Spleen (tissue), 11 donors: ENCODE measurements around the gene EPS8L3. TPM values are rescaled to one million over a fixed set of nuclear protein-coding genes. Genes with fewer than 3 reads are reported as not detected.
"Not testable (repeated sequence)": the region's sequence is repeated elsewhere in the genome, so short reads cannot be mapped to it uniquely, and the experiment has no call there.

Experiments
- DNase-seq: peaks from one replicate; pipeline ENCODE4 v3.0.0-alpha.2; 2020
- H3K27ac ChIP-seq, 8 donors: fragments of 200-600 bp; sonication (generic) in 7 of 8; 1 replicate in 4 of 8; 2 replicates in 4 of 8; pipeline versions ENCODE4 v1.5.0 to v1.8.0; 2016 to 2021; ENCODE audit warnings: inconsistent platforms in 4 of 8, mild to moderate bottlenecking in 4 of 8, moderate library complexity in 1 of 8
- H3K27me3 ChIP-seq, 7 donors: fragments of 200-600 bp; sonication (generic) in 6 of 7; replicated peaks in 1 of 7; 1 replicate in 4 of 7; 2 replicates in 3 of 7; pipeline versions ENCODE4 v1.5.0 to v1.8.0; 2016 to 2021; ENCODE audit warnings: inconsistent platforms in 3 of 7, mild to moderate bottlenecking in 1 of 7
- H3K36me3 ChIP-seq, 6 donors: fragments of 200-600 bp; sonication (generic) in 5 of 6; 1 replicate in 4 of 6; 2 replicates in 2 of 6; pipeline versions ENCODE4 v1.5.0 to v1.8.0; 2016 to 2021; ENCODE audit warnings: inconsistent platforms in 2 of 6
- H3K4me1 ChIP-seq, 6 donors: fragments of 200-600 bp; sonication (generic) in 5 of 6; 1 replicate in 3 of 6; 2 replicates in 3 of 6; pipeline versions ENCODE4 v1.5.0 to v1.8.0; 2016 to 2021; ENCODE audit warnings: inconsistent platforms in 3 of 6
- H3K4me3 ChIP-seq, 8 donors: fragments of 200-600 bp; sonication (generic) in 7 of 8; 1 replicate in 4 of 8; 2 replicates in 4 of 8; pipeline versions ENCODE4 v1.5.0 to v1.8.0; 2016 to 2021; ENCODE audit warnings: inconsistent platforms in 4 of 8, mild to moderate bottlenecking in 4 of 8, moderate library complexity in 2 of 8
- H3K9me3 ChIP-seq, 8 donors: fragments of 200-600 bp; sonication (generic) in 7 of 8; 1 replicate in 4 of 8; 2 replicates in 4 of 8; pipeline versions ENCODE4 v1.5.0 to v1.8.0; 2016 to 2021; ENCODE audit warnings: inconsistent platforms in 4 of 8
- POLR2A ChIP-seq, 3 donors: fragments of 450-650 bp; IDR thresholded peaks; one replicate each; pipeline ENCODE4 v1.5.1; 2017; ENCODE audit warnings: antibody characterized with exemption in 3 of 3, mild to moderate bottlenecking in 1 of 3
- POLR2AphosphoS5 ChIP-seq, 3 donors: sonication (generic); formaldehyde crosslinking; IDR thresholded peaks; one replicate each; pipeline ENCODE4 v1.5.1; 2017; ENCODE audit warnings: antibody characterized with exemption in 3 of 3
- WGBS, 5 donors: extraction: QIAGEN DNeasy Blood & Tissue Kit in 3 of 5; methylation state at CpG; one replicate each; pipeline versions ENCODE4 v1.1.5 to v1.1.7; 2013 to 2018; 5-methylcytosine and 5-hydroxymethylcytosine counted together
- intact Hi-C: fragments of 100-400 bp; cut with DNase I; formaldehyde crosslinking; loops from one replicate; pipeline ENCODE4 v1.15.0; 2023; ENCODE audit warnings: low total_unique reads
- polyA plus RNA-seq, 3 donors: library from polyadenylated mRNA; stranded (reverse); fragments of 200-250 nt; gene quantifications; one replicate each; pipeline ENCODE4 v1.2.1, GENCODE V29; 2013
- total RNA-seq, 7 donors: library from RNA; depleted of rRNA in 3 of 7; stranded (reverse); fragments of >200 nt in 3 of 7; fragmentation: NEBNext Ultra II Directional in 4 of 7; extraction: Animal tissue kit (Norgen Biotek cat#: 25700) in 4 of 7; gene quantifications; one replicate each; pipeline versions ENCODE4 v1.1.0 to v1.2.1, GENCODE V29; 2016 to 2021
- TF ChIP-seq, protein P1 (sequence below), 11 experiments: fragments of 200-600 bp in 7 of 11; fragments of 450-650 bp in 4 of 11; sonication (generic) in 4 of 11; IDR thresholded peaks in 8 of 11; conservative IDR thresholded peaks in 3 of 11; 1 replicate in 7 of 11; 2 replicates in 4 of 11; pipeline versions ENCODE4 v1.4.0 to v1.8.0; 2016 to 2021; ENCODE audit warnings: antibody characterized with exemption in 11 of 11, inconsistent platforms in 4 of 11, mild to moderate bottlenecking in 1 of 11
- donor health status: healthy with polysubstance abuse.
- donor health status: DM: no; HTN: no; CAD: no; lungs with moderate emphysema.
- donor health status: DM: no; HTN: no; CAD: no.
- donor health status: Bipolar disorder and iron deficiency.
- donor health status: healthy.
- donor health status: DM: no; HTN: no; CAD: no.
- donor health status: DM: yes; HTN: yes; CAD: no.

EPS8L3 gene
- total and polyA plus RNA-seq, 10 donors = 1.2 TPM; not detected in 9

GRCh38 chr1:109750920-109751319 is 12.8 kb downstream of the EPS8L3 start:
- Histone ChIP-seq H3K4me1 (no peaks in the 10 kb centered on the region), H3K36me3 (no peaks in the 10 kb centered on the region), H3K9me3 (no peaks in the 10 kb centered on the region), H3K27me3 (peaks cover 0 to 20% (median 0%) of the 10 kb centered on the region in 7 donors), H3K4me3 (no peak overlapping the region), H3K27ac (no peak overlapping the region)
- DNase-seq = no peak
- intact Hi-C loops = no loop called here
- WGBS, 5 donors = 79 to 92% (median 89%) methylated on average over 6 of the region's 6 CpGs
- TF ChIP-seq, protein P1, sequence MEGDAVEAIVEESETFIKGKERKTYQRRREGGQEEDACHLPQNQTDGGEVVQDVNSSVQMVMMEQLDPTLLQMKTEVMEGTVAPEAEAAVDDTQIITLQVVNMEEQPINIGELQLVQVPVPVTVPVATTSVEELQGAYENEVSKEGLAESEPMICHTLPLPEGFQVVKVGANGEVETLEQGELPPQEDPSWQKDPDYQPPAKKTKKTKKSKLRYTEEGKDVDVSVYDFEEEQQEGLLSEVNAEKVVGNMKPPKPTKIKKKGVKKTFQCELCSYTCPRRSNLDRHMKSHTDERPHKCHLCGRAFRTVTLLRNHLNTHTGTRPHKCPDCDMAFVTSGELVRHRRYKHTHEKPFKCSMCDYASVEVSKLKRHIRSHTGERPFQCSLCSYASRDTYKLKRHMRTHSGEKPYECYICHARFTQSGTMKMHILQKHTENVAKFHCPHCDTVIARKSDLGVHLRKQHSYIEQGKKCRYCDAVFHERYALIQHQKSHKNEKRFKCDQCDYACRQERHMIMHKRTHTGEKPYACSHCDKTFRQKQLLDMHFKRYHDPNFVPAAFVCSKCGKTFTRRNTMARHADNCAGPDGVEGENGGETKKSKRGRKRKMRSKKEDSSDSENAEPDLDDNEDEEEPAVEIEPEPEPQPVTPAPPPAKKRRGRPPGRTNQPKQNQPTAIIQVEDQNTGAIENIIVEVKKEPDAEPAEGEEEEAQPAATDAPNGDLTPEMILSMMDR (IDR thresholded peaks at IDR 0.05 in 8 of 11, conservative IDR thresholded peaks at IDR 0.05 in 3 of 11) = no peak
- TF ChIP-seq POLR2AphosphoS5 (IDR thresholded peaks at IDR 0.05) (no peak), POLR2A (IDR thresholded peaks at IDR 0.05) (no peak)

DNA sequence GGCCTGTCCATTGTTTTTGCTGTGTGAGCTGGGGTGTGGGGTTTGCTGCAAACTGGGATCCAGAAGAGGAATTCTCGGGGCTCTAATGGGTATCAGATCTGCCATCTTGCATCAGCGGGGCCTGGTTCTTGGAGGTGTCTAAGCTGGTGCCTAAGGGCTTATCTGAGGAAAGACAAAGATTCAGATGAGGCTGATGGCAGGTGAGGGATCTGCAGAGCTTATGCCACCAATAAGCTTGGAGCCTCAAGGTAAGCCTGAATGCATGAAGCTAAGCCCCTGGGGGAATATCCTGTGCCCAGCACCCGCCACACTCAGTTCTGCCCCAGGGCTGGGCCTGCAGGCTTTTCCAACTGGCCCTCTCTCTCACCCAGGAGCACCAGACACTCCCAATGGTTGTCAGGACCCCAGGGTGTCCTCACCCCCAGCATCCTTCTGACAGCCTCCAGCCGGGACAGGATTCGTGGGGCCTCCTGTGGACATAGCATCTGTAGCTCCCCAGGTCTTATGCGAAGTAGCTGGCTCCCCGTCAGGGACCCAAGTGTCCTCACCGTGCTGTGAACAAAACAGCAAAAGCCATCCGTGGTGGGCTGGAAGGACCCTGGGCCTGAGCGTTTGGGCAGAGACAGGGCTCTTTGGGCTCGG is 13.4 kb downstream of the EPS8L3 start:
- WGBS, 5 donors = 85 to 93% (median 93%) methylated on average over 7 to 11 of the region's 11 CpGs
- intact Hi-C loops = no loop called here
- Histone ChIP-seq H3K4me3 (no peak overlapping the region), H3K4me1 (no peaks in the 10 kb centered on the region), H3K27ac (no peak overlapping the region), H3K9me3 (no peaks in the 10 kb centered on the region), H3K27me3 (peaks cover 0 to 20% (median 0%) of the 10 kb centered on the region in 7 donors), H3K36me3 (no peaks in the 10 kb centered on the region)
- TF ChIP-seq, protein P1 (IDR thresholded peaks at IDR 0.05 in 8 of 11, conservative IDR thresholded peaks at IDR 0.05 in 3 of 11) = no peak
- TF ChIP-seq POLR2AphosphoS5 (IDR thresholded peaks at IDR 0.05) (no peak), POLR2A (IDR thresholded peaks at IDR 0.05) (no peak)
- peak; percentile 48 for DNase-seq

GRCh38 chr1:109749221-109749620 is 14.5 kb downstream of the EPS8L3 start:
- intact Hi-C loops = no loop called here
- H3K36me3 ChIP-seq = no peaks in the 10 kb centered on the region
- no peaks in the 10 kb centered on the region for H3K9me3 ChIP-seq
- H3K4me1 ChIP-seq = no peaks in the 10 kb centered on the region
- DNase-seq = no peak
- no peak overlapping the region for H3K27ac ChIP-seq
- TF ChIP-seq, protein P1 (IDR thresholded peaks at IDR 0.05 in 8 of 11, conservative IDR thresholded peaks at IDR 0.05 in 3 of 11) = no peak
- no peak for TF ChIP-seq POLR2A (IDR thresholded peaks at IDR 0.05)
- TF ChIP-seq POLR2AphosphoS5 (IDR thresholded peaks at IDR 0.05) = no peak
- H3K27me3 ChIP-seq = peaks cover 0 to 20% (median 0%) of the 10 kb centered on the region in 7 donors
- no peak overlapping the region for H3K4me3 ChIP-seq

GRCh38 chr1:109748311-109748710 is 15.4 kb downstream of the EPS8L3 start:
- H3K27me3 ChIP-seq = peaks cover 0 to 20% (median 0%) of the 10 kb centered on the region in 7 donors
- intact Hi-C loops, H3K36me3 ChIP-seq, H3K27ac ChIP-seq, H3K9me3 ChIP-seq, H3K4me1 ChIP-seq, H3K4me3 ChIP-seq, DNase-seq: not testable (repeated sequence)
- 83 to 91% (median 90%) methylated on average over 6 to 10 of the region's 10 CpGs for WGBS, 5 donors
